Activated CD4-positive, alpha-beta T cell treated with anti-CD3 and anti-CD28 coated beads for 36 hours (primary cell): Measurements from ENCODE around the gene LANCL2. TPM values are rescaled to one million over a fixed set of nuclear protein-coding genes. Genes with fewer than 3 reads are reported as not detected.

Source experiments
- ATAC-seq: fragments of 200-7000 bp; cut with Tn5 transposase; one replicate; pipeline ENCODE4 v1.10.0; 2021; ENCODE audit warnings: mild to moderate bottlenecking, moderate library complexity
- CTCF ChIA-PET: fragments of 350-600 bp; sonication (Branson Sonifier 250); formaldehyde crosslinking; loops from one replicate; lab custom pipeline; 2021; ENCODE audit warnings: antibody characterized with exemption; lab: Charles Lee
- POLR2A ChIA-PET: fragments of 350-600 bp; sonication (Branson Sonifier 250); formaldehyde crosslinking; loops from one replicate; lab custom pipeline; 2021; ENCODE audit warnings: antibody characterized with exemption, inconsistent platforms; lab: Charles Lee
- DNase-seq: peaks from one replicate; pipeline ENCODE4 v3.0.0-alpha.2; 2020
- H3K27ac Mint-ChIP-seq: one replicate; pipeline ENCODE4 v1.8.0; 2021; ENCODE audit warnings: mixed read lengths
- H3K27me3 Mint-ChIP-seq: one replicate; pipeline ENCODE4 v1.8.0; 2021; ENCODE audit warnings: mixed read lengths
- H3K36me3 Mint-ChIP-seq: one replicate; pipeline ENCODE4 v1.8.0; 2021; ENCODE audit warnings: low read depth, mixed read lengths
- H3K4me1 Mint-ChIP-seq: one replicate; pipeline ENCODE4 v1.8.0; 2021; ENCODE audit warnings: mixed read lengths
- H3K4me3 Mint-ChIP-seq: one replicate; pipeline ENCODE4 v1.8.0; 2021; ENCODE audit warnings: mild to moderate bottlenecking, moderate library complexity, mixed read lengths
- H3K9me3 Mint-ChIP-seq: one replicate; pipeline ENCODE4 v1.8.0; 2021; ENCODE audit warnings: low read depth, mixed read lengths
- intact Hi-C, 2 experiments: fragments of 100-400 bp; cut with DNase I in 1 of 2; cut with micrococcal nuclease in 1 of 2; formaldehyde crosslinking; loops; one replicate each; pipeline versions ENCODE4 v1.14.2 to v1.15.1; 2022 to 2024; cut with DNase I, micrococcal nuclease
- total RNA-seq, 2 experiments: library from RNA; stranded (reverse); gene quantifications; one replicate each; pipeline ENCODE4 v1.2.3, GENCODE V29; 2021

LANCL2 gene
- total RNA-seq, 2 experiments from 2014 or later, result 11.1 to 11.7 TPM

GRCh38 chr7:55438085-55438756 is 73.1 kb downstream of the LANCL2 start:
- intact Hi-C loops, result no loop called here
- no peak overlapping the region for H3K4me3 Mint-ChIP-seq
- ChIA-PET CTCF (no interaction called here), POLR2A (no interaction called here)
- H3K36me3 Mint-ChIP-seq, result no peaks in the 10 kb centered on the region
- H3K4me1 Mint-ChIP-seq, result peaks cover 42% of the 10 kb centered on the region
- H3K27me3 Mint-ChIP-seq, result no peaks in the 10 kb centered on the region
- no peak overlapping the region for H3K27ac Mint-ChIP-seq
- H3K9me3 Mint-ChIP-seq, result no peaks in the 10 kb centered on the region
- no peak for ATAC-seq
- no peak for DNase-seq

- no peaks in the 10 kb centered on the region for H3K27me3 Mint-ChIP-seq
- intact Hi-C loops, result no loop called here
- ChIA-PET CTCF (no interaction called here), POLR2A (no interaction called here)
- no peak overlapping the region for H3K4me3 Mint-ChIP-seq
- DNase-seq (no peak), ATAC-seq (peak; percentile 35)
- H3K36me3 Mint-ChIP-seq, result no peaks in the 10 kb centered on the region
- H3K4me1 Mint-ChIP-seq, result peaks cover 35% of the 10 kb centered on the region
- no peaks in the 10 kb centered on the region for H3K9me3 Mint-ChIP-seq
- H3K27ac Mint-ChIP-seq, result peak overlapping the region; percentile 21
These were observed 73.8 kb downstream of the LANCL2 start for GRCh38 chr7:55438757-55439525.

GRCh38 chr7:55439627-55440026 is 74.5 kb downstream of the LANCL2 start:
- intact Hi-C loops, result no loop called here
- H3K4me3 Mint-ChIP-seq, result no peak overlapping the region
- POLR2A ChIA-PET, result interaction anchor here (0.5 to 1.0 kb wide), 2 partner anchors 11 to 77 kb away, joined by 3 read pairs; no protein-coding TSS in a partner anchor
- ATAC-seq, result peak; percentile 71
- H3K9me3 Mint-ChIP-seq, result no peaks in the 10 kb centered on the region
- no peaks in the 10 kb centered on the region for H3K36me3 Mint-ChIP-seq
- peak; percentile 39 for DNase-seq
- CTCF ChIA-PET, result no interaction called here
- peaks cover 35% of the 10 kb centered on the region for H3K4me1 Mint-ChIP-seq
- H3K27me3 Mint-ChIP-seq, result no peaks in the 10 kb centered on the region
- H3K27ac Mint-ChIP-seq, result peak overlapping the region; percentile 21

GRCh38 chr7:55440040-55440690 is 75.0 kb downstream of the LANCL2 start:
- H3K4me3 Mint-ChIP-seq, result no peak overlapping the region
- H3K27ac Mint-ChIP-seq, result no peak overlapping the region
- DNase-seq (no peak), ATAC-seq (no peak)
- intact Hi-C loops, result no loop called here
- peaks cover 3% of the 10 kb centered on the region for H3K9me3 Mint-ChIP-seq
- POLR2A ChIA-PET, result interaction anchor here (0.5 to 1.0 kb wide), 2 partner anchors 12 to 77 kb away, joined by 3 read pairs; no protein-coding TSS in a partner anchor
- H3K4me1 Mint-ChIP-seq, result peaks cover 40% of the 10 kb centered on the region
- no peaks in the 10 kb centered on the region for H3K36me3 Mint-ChIP-seq
- CTCF ChIA-PET, result no interaction called here
- no peaks in the 10 kb centered on the region for H3K27me3 Mint-ChIP-seq

- no peak overlapping the region for H3K27ac Mint-ChIP-seq
- H3K9me3 Mint-ChIP-seq, result peaks cover 3% of the 10 kb centered on the region
- ChIA-PET POLR2A (no interaction called here), CTCF (no interaction called here)
- DNase-seq (no peak), ATAC-seq (no peak)
- H3K4me3 Mint-ChIP-seq, result no peak overlapping the region
- no peaks in the 10 kb centered on the region for H3K27me3 Mint-ChIP-seq
- intact Hi-C loops, result no loop called here
- H3K4me1 Mint-ChIP-seq, result peaks cover 39% of the 10 kb centered on the region
- H3K36me3 Mint-ChIP-seq, result no peaks in the 10 kb centered on the region
These were observed 75.9 kb downstream of the LANCL2 start for GRCh38 chr7:55441002-55441401.

GRCh38 chr7:55441774-55442522 is 76.8 kb downstream of the LANCL2 start:
- H3K27ac Mint-ChIP-seq, result no peak overlapping the region
- H3K27me3 Mint-ChIP-seq, result no peaks in the 10 kb centered on the region
- H3K4me3 Mint-ChIP-seq, result no peak overlapping the region
- intact Hi-C loops, result no loop called here
- no peak for DNase-seq
- POLR2A ChIA-PET, result no interaction called here
- no peak for ATAC-seq
- peaks cover 3% of the 10 kb centered on the region for H3K9me3 Mint-ChIP-seq
- peaks cover 34% of the 10 kb centered on the region for H3K4me1 Mint-ChIP-seq
- CTCF ChIA-PET, result no interaction called here
- H3K36me3 Mint-ChIP-seq, result no peaks in the 10 kb centered on the region

GRCh38 chr7:55444786-55445185 is 79.6 kb downstream of the LANCL2 start:
- Mint-ChIP-seq H3K4me3 (no peak overlapping the region), H3K27ac (no peak overlapping the region), H3K4me1 (peaks cover 16% of the 10 kb centered on the region), H3K36me3 (peaks cover 2% of the 10 kb centered on the region), H3K9me3 (peaks cover 3% of the 10 kb centered on the region), H3K27me3 (no peaks in the 10 kb centered on the region)
- no peak for DNase-seq
- POLR2A ChIA-PET, result no interaction called here
- ATAC-seq, result no peak
- CTCF ChIA-PET, result no interaction called here
- intact Hi-C loops, result no loop called here

- ChIA-PET POLR2A (no interaction called here), CTCF (interaction anchor here (0.7 kb wide), 1 partner anchor 141 kb away, joined by 3 read pairs; no protein-coding TSS in a partner anchor)
- peaks cover 22% of the 10 kb centered on the region for H3K4me1 Mint-ChIP-seq
- no peak overlapping the region for H3K27ac Mint-ChIP-seq
- no peak for ATAC-seq
- DNase-seq, result no peak
- peaks cover 3% of the 10 kb centered on the region for H3K9me3 Mint-ChIP-seq
- intact Hi-C loops, result no loop called here
- H3K27me3 Mint-ChIP-seq, result no peaks in the 10 kb centered on the region
- H3K36me3 Mint-ChIP-seq, result peaks cover 19% of the 10 kb centered on the region
- H3K4me3 Mint-ChIP-seq, result no peak overlapping the region
These were observed 83.4 kb downstream of the LANCL2 start for GRCh38 chr7:55448526-55448925.

- ChIA-PET POLR2A (no interaction called here), CTCF (no interaction called here)
- intact Hi-C loops, result no loop called here
- ATAC-seq (no peak), DNase-seq (no peak)
- H3K9me3 Mint-ChIP-seq, result peaks cover 3% of the 10 kb centered on the region
- peaks cover 27% of the 10 kb centered on the region for H3K4me1 Mint-ChIP-seq
- H3K36me3 Mint-ChIP-seq, result peaks cover 19% of the 10 kb centered on the region
- no peaks in the 10 kb centered on the region for H3K27me3 Mint-ChIP-seq
- no peak overlapping the region for H3K27ac Mint-ChIP-seq
- no peak overlapping the region for H3K4me3 Mint-ChIP-seq
These were observed 84.3 kb downstream of the LANCL2 start for GRCh38 chr7:55449205-55449991.

GRCh38 chr7:55449992-55450535 is 84.9 kb downstream of the LANCL2 start:
- POLR2A ChIA-PET, result no interaction called here
- H3K27ac Mint-ChIP-seq, result no peak overlapping the region
- H3K4me3 Mint-ChIP-seq, result no peak overlapping the region
- no peak for ATAC-seq
- H3K27me3 Mint-ChIP-seq, result no peaks in the 10 kb centered on the region
- intact Hi-C loops, result no loop called here
- CTCF ChIA-PET, result interaction anchor here (0.6 kb wide), 1 partner anchor 148 kb away, joined by 3 read pairs; no protein-coding TSS in a partner anchor
- DNase-seq, result no peak
- H3K36me3 Mint-ChIP-seq, result peaks cover 20% of the 10 kb centered on the region
- peaks cover 2% of the 10 kb centered on the region for H3K9me3 Mint-ChIP-seq
- peaks cover 30% of the 10 kb centered on the region for H3K4me1 Mint-ChIP-seq
